Measurements from ENCODE around the gene LSAMP. TPM values are rescaled to one million over a fixed set of nuclear protein-coding genes. Genes with fewer than 3 reads are reported as not detected.

The LSAMP gene
- total and polyA plus RNA-seq, 2 donors (not counting 3 experiments of a cell fraction or from before 2014, with no cell fraction given), result not detected

GRCh38 chr3:115788921-115789470 lies 656.3 kb downstream of the LSAMP start:
- no TSS peak for BruUV-seq (replicated peaks)
- intact Hi-C loops (cut with micrococcal nuclease), result loop anchor here (10.0 kb wide), 2 partner anchors 274 to 1164 kb away; no protein-coding TSS in a partner anchor
- FAIRE-seq (no peak), DNase-seq (ENCODE audit: low read depth, low spot score) (no peak)
- Histone ChIP-seq H3K79me2 (ENCODE audit: control insufficient read depth, insufficient read depth, low read length) (no peaks in the 10 kb centered on the region), H3K36me3 (ENCODE audit: control insufficient read depth in 2 of 2, extremely low read depth in 1 of 2, insufficient read depth in 2 of 2, low read length in 2 of 2) (no peaks in the 10 kb centered on the region), H4K20me1 (replicated peaks; ENCODE audit: control insufficient read depth, extremely low read depth, insufficient read depth, low read length) (no peaks in the 10 kb centered on the region), H3K27me3 (ENCODE audit: control insufficient read depth in 2 of 2, insufficient read depth in 2 of 2, low read length in 2 of 2) (peaks cover 4 to 6% of the 10 kb centered on the region in 2 experiments), H3K4me1 (ENCODE audit: control insufficient read depth, extremely low read depth, insufficient read depth, low read length) (peaks cover 12% of the 10 kb centered on the region), H3K4me3 (replicated peaks in 1 of 3; ENCODE audit: insufficient read depth in 1 of 3, low read depth in 1 of 3, low read length in 3 of 3) (no peak overlapping the region), H3K4me2 (ENCODE audit: insufficient read depth, low read length) (no peak overlapping the region), H3K9ac (replicated peaks; ENCODE audit: extremely low read depth, insufficient read depth, low read length) (no peak overlapping the region), H3K9me1 (replicated peaks; ENCODE audit: control insufficient read depth, extremely low read depth, insufficient read depth, low read length) (no peaks in the 10 kb centered on the region), H2AFZ (ENCODE audit: low read depth, low read length) (no peak overlapping the region), H3K9me3 (replicated peaks; ENCODE audit: control insufficient read depth, insufficient read depth, low read length) (no peaks in the 10 kb centered on the region), H3K27ac (ENCODE audit: insufficient read depth, low read depth, low read length) (no peak overlapping the region)
- TF ChIP-seq MYC (IDR thresholded peaks at IDR 0.05; ENCODE audit: low read depth, low read length) (no peak), POLR2AphosphoS5 (IDR thresholded peaks at IDR 0.05; ENCODE audit: insufficient read depth, low read depth, low read length) (no peak), JUN (IDR thresholded peaks at IDR 0.05; ENCODE audit: borderline replicate concordance, insufficient read depth, insufficient read length, low read depth) (no peak), POLR2A (IDR thresholded peaks at IDR 0.05; ENCODE audit: low read depth, low read length) (no peak), GATA2 (IDR thresholded peaks at IDR 0.05; ENCODE audit: insufficient read depth, insufficient read length, low read depth, low read length) (no peak), EZH2 (IDR thresholded peaks at IDR 0.05; ENCODE audit: borderline replicate concordance, low read depth, low read length, severe bottlenecking) (no peak), CTCF (IDR thresholded peaks at IDR 0.05; ENCODE audit: extremely low read depth in 1 of 2, insufficient read depth in 1 of 2, low read depth in 1 of 2, low read length in 2 of 2) (no peak), FOS (IDR thresholded peaks at IDR 0.05; ENCODE audit: borderline replicate concordance, insufficient read depth, low read length) (no peak), MAX (IDR thresholded peaks at IDR 0.05; ENCODE audit: insufficient read depth, insufficient read length) (no peak)
- POLR2A ChIA-PET, result no interaction called here
- CTCF ChIA-PET, result interaction anchor here (1.6 kb wide), 1 partner anchor 96 kb away, joined by 3 read pairs; no protein-coding TSS in a partner anchor
- dilution Hi-C loops (cut with MboI; ENCODE audit: extremely low pct_ligation_motif_present, low sequenced_read_pairs), result no loop called here
